OCI-LY3 (cell line): ENCODE measurements around the gene MAN1A1.

ENCODE experiments used
- H2AFZ ChIP-seq: fragments of 200-600, 300-600 bp; shearing (Covaris generic); 2 replicates; pipeline ENCODE4 v1.6.0; 2014; ENCODE audit warnings: antibody characterized with exemption, low read depth, low read length
- H3K27ac ChIP-seq: fragments of 200-600, 300-600 bp; sonication (generic); 2 replicates; pipeline ENCODE4 v1.5.1; 2014; ENCODE audit warnings: mild to moderate bottlenecking, low read length, moderate library complexity, mixed read lengths
- H3K27me3 ChIP-seq: fragments of 200-600, 300-600 bp; sonication (generic); 2 replicates; pipeline ENCODE4 v1.6.1; 2014; ENCODE audit warnings: low read depth, low read length, mixed read lengths
- H3K36me3 ChIP-seq: fragments of 200-600, 300-600 bp; sonication (generic); replicated peaks from 2 replicates; pipeline ENCODE3; 2014; ENCODE audit warnings: low read depth, low read length, mixed read lengths
- H3K4me1 ChIP-seq: fragments of 300-600, 200-600 bp; sonication (generic); 2 replicates; pipeline ENCODE4 v1.6.1; 2014; ENCODE audit warnings: low read length, mixed read lengths
- H3K4me2 ChIP-seq: fragments of 200-600, 300-600 bp; sonication (generic); 2 replicates; pipeline ENCODE4 v1.6.1; 2014; ENCODE audit warnings: low read length, mixed read lengths
- H3K4me3 ChIP-seq: fragments of 300-600, 200-600 bp; sonication (generic); 2 replicates; pipeline ENCODE4 v1.5.1; 2014; ENCODE audit warnings: antibody characterized with exemption, mild to moderate bottlenecking, low read length, moderate library complexity
- H3K79me2 ChIP-seq: fragments of 300-600, 200-600 bp; shearing (Covaris generic); 2 replicates; pipeline ENCODE4 v1.6.1; 2014; ENCODE audit warnings: mild to moderate bottlenecking, low read length, mixed read lengths
- H3K9ac ChIP-seq: fragments of 300-600, 200-600 bp; shearing (Covaris generic); 2 replicates; pipeline ENCODE4 v1.6.0; 2014; ENCODE audit warnings: mild to moderate bottlenecking, low read length, moderate library complexity
- H3K9me3 ChIP-seq: fragments of 200-600, 300-600 bp; shearing (Covaris generic); 2 replicates; pipeline ENCODE4 v1.6.1; 2014; ENCODE audit warnings: low read length, mixed read lengths; ENCODE audit not compliant: insufficient read depth
- H4K20me1 ChIP-seq: fragments of 200-600, 300-600 bp; sonication (generic); 2 replicates; pipeline ENCODE4 v1.6.1; 2016; ENCODE audit warnings: low read length, mixed read lengths; ENCODE audit not compliant: insufficient read depth
- EZH2phosphoT487 ChIP-seq: fragments of 200-600 bp; shearing (Covaris generic); IDR thresholded peaks from 2 replicates; pipeline ENCODE4 v1.6.1; 2018; ENCODE audit warnings: antibody characterized with exemption, mixed run types, low read depth
- TF ChIP-seq, protein P1 (sequence below): fragments of 200-600, 300-600 bp; sonication (generic); IDR thresholded peaks from 2 replicates; pipeline ENCODE4 v1.5.1; 2014; ENCODE audit warnings: antibody characterized with exemption, low read length, low read depth

MAN1A1 gene

DNA sequence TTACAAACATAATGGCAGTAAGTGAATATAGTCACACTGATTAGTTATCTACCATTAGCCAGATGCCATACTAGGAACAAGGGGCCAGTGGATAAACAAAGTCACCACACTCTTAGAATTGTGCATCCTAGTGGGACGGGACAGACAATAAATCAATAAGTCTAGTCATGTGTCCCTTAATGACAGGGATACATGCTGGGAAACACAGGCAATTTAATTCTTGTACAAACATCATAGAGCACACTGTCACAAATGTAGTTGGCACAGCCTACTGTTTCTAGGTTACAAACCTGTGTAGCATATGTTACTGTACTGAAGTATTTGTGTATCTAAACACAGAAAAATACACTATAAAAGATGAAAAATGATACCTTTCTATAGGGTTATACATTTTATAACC is 148.1 kb downstream of the MAN1A1 start:
- TF ChIP-seq, protein P1, sequence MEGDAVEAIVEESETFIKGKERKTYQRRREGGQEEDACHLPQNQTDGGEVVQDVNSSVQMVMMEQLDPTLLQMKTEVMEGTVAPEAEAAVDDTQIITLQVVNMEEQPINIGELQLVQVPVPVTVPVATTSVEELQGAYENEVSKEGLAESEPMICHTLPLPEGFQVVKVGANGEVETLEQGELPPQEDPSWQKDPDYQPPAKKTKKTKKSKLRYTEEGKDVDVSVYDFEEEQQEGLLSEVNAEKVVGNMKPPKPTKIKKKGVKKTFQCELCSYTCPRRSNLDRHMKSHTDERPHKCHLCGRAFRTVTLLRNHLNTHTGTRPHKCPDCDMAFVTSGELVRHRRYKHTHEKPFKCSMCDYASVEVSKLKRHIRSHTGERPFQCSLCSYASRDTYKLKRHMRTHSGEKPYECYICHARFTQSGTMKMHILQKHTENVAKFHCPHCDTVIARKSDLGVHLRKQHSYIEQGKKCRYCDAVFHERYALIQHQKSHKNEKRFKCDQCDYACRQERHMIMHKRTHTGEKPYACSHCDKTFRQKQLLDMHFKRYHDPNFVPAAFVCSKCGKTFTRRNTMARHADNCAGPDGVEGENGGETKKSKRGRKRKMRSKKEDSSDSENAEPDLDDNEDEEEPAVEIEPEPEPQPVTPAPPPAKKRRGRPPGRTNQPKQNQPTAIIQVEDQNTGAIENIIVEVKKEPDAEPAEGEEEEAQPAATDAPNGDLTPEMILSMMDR = no peak
- TF ChIP-seq EZH2phosphoT487 = no peak
- H3K9me3 ChIP-seq = no peaks in the 10 kb centered on the region
- H4K20me1 ChIP-seq = no peaks in the 10 kb centered on the region
- H3K4me2 ChIP-seq = no peak overlapping the region
- no peak overlapping the region for H3K9ac ChIP-seq
- H3K36me3 ChIP-seq = no peaks in the 10 kb centered on the region
- H3K79me2 ChIP-seq = no peaks in the 10 kb centered on the region
- peaks cover 8% of the 10 kb centered on the region for H3K4me1 ChIP-seq
- no peak overlapping the region for H3K4me3 ChIP-seq
- H2AFZ ChIP-seq = no peak overlapping the region
- no peak overlapping the region for H3K27ac ChIP-seq
- H3K27me3 ChIP-seq = no peaks in the 10 kb centered on the region

DNA sequence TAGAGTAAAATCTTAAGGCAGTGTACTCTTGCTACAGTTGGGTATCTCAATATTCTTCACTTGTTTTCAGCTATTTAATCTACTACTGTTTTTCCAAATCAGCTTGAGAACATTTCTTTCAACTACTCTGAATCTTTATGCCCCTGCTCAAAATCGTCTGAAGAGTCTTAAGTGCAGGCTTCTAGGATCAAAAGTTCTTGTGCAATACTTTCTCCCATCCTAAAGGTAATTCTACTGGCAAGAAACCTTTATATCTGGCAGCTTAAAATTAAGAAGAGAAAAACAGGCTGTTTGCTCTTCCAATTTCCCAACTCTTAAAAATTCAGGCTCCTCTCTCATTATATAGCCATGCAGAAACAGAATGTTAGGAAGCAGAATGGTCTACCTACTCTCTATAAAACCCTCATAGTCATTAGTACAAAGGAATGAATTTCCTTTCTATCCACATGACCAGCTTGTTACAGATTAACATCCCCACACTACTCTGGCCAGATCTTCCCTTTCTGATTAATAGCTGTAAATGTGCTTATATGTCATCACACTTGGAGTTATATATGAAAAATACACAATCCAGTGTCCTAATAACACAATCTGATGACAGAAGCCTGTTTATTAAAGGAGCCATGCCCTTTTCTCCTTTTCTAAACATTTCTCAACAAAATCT is 148.9 kb downstream of the MAN1A1 start:
- Histone ChIP-seq H3K27me3 (no peaks in the 10 kb centered on the region), H3K79me2 (no peaks in the 10 kb centered on the region), H4K20me1 (no peaks in the 10 kb centered on the region), H3K4me1 (no peaks in the 10 kb centered on the region), H3K36me3 (no peaks in the 10 kb centered on the region), H3K4me2 (no peak overlapping the region), H3K4me3 (no peak overlapping the region), H3K9me3 (no peaks in the 10 kb centered on the region), H3K27ac (no peak overlapping the region), H2AFZ (no peak overlapping the region), H3K9ac (no peak overlapping the region)
- TF ChIP-seq EZH2phosphoT487 = no peak
- TF ChIP-seq, protein P1 = no peak

DNA sequence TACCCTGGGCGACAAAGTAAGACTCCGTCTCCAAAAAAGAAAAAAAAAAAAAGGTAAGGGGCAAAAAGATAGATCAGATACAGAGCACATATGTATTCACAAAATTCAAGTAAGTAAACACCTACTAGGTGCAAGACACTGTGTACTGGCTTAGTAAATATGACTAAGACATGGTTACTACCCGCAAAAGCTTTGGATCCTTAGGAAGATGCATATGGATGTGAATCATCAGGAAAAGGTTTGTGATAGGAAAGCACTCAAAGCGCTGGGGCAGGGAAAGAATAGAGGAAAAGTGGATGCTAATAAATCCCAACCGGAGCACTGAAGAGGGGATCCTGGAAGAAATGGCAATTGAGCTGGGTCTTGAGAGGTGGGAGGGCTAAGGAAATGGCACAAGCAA is 152.3 kb downstream of the MAN1A1 start:
- Histone ChIP-seq H3K79me2 (no peaks in the 10 kb centered on the region), H3K9ac (no peak overlapping the region), H2AFZ (no peak overlapping the region), H3K27ac (no peak overlapping the region), H4K20me1 (no peaks in the 10 kb centered on the region), H3K4me1 (no peaks in the 10 kb centered on the region), H3K9me3 (no peaks in the 10 kb centered on the region), H3K4me2 (no peak overlapping the region), H3K36me3 (no peaks in the 10 kb centered on the region), H3K4me3 (no peak overlapping the region), H3K27me3 (no peaks in the 10 kb centered on the region)
- TF ChIP-seq, protein P1 = no peak
- no peak for TF ChIP-seq EZH2phosphoT487

DNA sequence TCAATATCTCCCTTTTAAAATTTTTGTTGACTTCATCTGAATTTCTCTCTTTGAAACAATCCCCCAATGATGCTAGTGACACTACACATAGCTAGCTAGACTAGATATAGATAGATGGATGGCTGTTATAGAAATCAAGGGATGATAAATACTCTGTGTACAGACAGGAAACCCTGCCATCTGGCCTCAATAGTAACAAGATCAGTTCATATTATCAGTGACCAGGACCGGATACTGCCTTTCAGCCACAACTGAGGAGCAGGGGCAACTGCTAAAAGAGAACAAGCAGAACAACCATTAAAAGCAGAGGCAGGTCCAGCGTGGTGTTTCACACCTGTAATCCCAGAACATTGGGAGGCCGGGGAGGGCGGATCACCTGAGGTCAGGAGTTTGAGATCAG is 152.8 kb downstream of the MAN1A1 start:
- Histone ChIP-seq H3K27me3 (no peaks in the 10 kb centered on the region), H3K79me2 (no peaks in the 10 kb centered on the region), H3K4me1 (no peaks in the 10 kb centered on the region), H4K20me1 (no peaks in the 10 kb centered on the region), H3K27ac (no peak overlapping the region), H3K9ac (no peak overlapping the region), H3K36me3 (no peaks in the 10 kb centered on the region), H3K9me3 (no peaks in the 10 kb centered on the region), H2AFZ (no peak overlapping the region), H3K4me2 (no peak overlapping the region), H3K4me3 (no peak overlapping the region)
- no peak for TF ChIP-seq EZH2phosphoT487
- TF ChIP-seq, protein P1 = no peak
